Esophagus muscularis mucosa (tissue), 4 donors: ENCODE measurements around the gene GNB3.

ENCODE experiments used
- EP300 ChIP-seq: sonication (generic); formaldehyde crosslinking; IDR thresholded peaks from one replicate; pipeline ENCODE4 v1.6.1; 2017; ENCODE audit warnings: antibody characterized with exemption
- POLR2A ChIP-seq: fragments of 450-650 bp; IDR thresholded peaks from one replicate; pipeline ENCODE4 v1.6.1; 2017; ENCODE audit warnings: antibody characterized with exemption, moderate library complexity, mild to moderate bottlenecking, low read depth
- POLR2AphosphoS5 ChIP-seq, 2 donors: sonication (generic); formaldehyde crosslinking; IDR thresholded peaks; one replicate each; pipeline ENCODE4 v1.6.1; 2017; ENCODE audit warnings: antibody characterized with exemption in 2 of 2
- TF ChIP-seq, protein P1 (sequence below), 3 experiments: fragments of 200-600 bp in 2 of 3; fragments of 450-650 bp in 1 of 3; sonication (generic) in 2 of 3; IDR thresholded peaks; one replicate each; pipeline ENCODE4 v1.5.1; 2017 to 2019; ENCODE audit warnings: antibody characterized with exemption in 3 of 3, mild to moderate bottlenecking in 2 of 3, moderate library complexity in 1 of 3

DNA sequence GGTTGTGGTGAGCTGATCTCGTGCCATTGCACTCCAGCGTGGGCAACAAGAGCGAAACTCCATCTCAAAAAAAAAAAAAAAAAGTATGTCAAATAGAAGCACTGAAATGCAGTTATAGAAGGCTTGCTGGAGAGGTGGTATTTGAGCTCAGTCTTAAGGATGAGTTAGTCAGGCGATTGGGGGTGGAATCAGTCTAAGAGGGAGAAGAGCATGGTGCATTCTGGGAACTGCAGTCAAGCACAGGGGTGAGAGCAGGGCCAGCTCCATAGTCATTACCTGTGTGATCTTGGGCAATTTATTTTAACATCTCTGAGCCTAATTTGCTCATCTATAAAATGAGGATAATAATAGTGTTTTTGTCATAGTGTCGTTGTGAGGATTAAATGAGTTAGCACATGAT lies 5.9 kb upstream of the GNB3 start:
- TF ChIP-seq, protein P1, sequence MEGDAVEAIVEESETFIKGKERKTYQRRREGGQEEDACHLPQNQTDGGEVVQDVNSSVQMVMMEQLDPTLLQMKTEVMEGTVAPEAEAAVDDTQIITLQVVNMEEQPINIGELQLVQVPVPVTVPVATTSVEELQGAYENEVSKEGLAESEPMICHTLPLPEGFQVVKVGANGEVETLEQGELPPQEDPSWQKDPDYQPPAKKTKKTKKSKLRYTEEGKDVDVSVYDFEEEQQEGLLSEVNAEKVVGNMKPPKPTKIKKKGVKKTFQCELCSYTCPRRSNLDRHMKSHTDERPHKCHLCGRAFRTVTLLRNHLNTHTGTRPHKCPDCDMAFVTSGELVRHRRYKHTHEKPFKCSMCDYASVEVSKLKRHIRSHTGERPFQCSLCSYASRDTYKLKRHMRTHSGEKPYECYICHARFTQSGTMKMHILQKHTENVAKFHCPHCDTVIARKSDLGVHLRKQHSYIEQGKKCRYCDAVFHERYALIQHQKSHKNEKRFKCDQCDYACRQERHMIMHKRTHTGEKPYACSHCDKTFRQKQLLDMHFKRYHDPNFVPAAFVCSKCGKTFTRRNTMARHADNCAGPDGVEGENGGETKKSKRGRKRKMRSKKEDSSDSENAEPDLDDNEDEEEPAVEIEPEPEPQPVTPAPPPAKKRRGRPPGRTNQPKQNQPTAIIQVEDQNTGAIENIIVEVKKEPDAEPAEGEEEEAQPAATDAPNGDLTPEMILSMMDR (IDR thresholded peaks at IDR 0.05): no peak
- TF ChIP-seq POLR2AphosphoS5 (IDR thresholded peaks at IDR 0.05) (no peak), POLR2A (no peak), EP300 (no peak)
